ENCODE measurements around the gene VRK1.

GRCh38 chr14:96761066-96761465 lies 36.1 kb upstream of the VRK1 start:
- TF ChIP-seq CTCF (IDR thresholded peaks at IDR 0.05; ENCODE audit: insufficient read depth, low read length) (no peak), POLR2AphosphoS5 (IDR thresholded peaks at IDR 0.05; ENCODE audit: low read depth) (no peak), REST (IDR thresholded peaks at IDR 0.05; ENCODE audit: insufficient replicate concordance, low read depth) (no peak), GABPA (IDR thresholded peaks at IDR 0.05; ENCODE audit: low read depth) (no peak)

Data from HL-60 (cell line).